CD4-positive, alpha-beta T cell treated with Interleukin-4 for 4 hours (primary cell): Measurements from ENCODE around the gene NIPAL1.
A peak's percentile ranks its signal among the peaks of the same experiment; 100 is the strongest.
"Not testable (repeated sequence)": the region's sequence is repeated elsewhere in the genome, so short reads cannot be mapped to it uniquely, and the experiment has no call there.

Source experiments
- DNase-seq: peaks from one replicate; pipeline ENCODE4 v3.0.0-alpha.2; 2020

The NIPAL1 gene

GRCh38 chr4:48016141-48017107 lies at the start of gene NIPAL1, which contains the start of gene CNGA1:
Gene NIPAL1 (plus strand): TSS chr4:48016772. CDS start chr4:48016840, 68 bp downstream.
Gene CNGA1 (minus strand): TSS chr4:48016681. CDS start chr4:47952689, 63,992 bp downstream.
- DNase-seq, result peak; percentile 27

GRCh38 chr4:47968847-47969246 lies 47.7 kb upstream of the NIPAL1 start:
- DNase-seq, result no peak

- DNase-seq, result no peak
These were observed 44.4 kb upstream of the NIPAL1 start for GRCh38 chr4:47972181-47972580.

- DNase-seq, result no peak
These were observed 43.9 kb upstream of the NIPAL1 start for GRCh38 chr4:47972721-47973120.

- DNase-seq, result no peak
These were observed 42.0 kb upstream of the NIPAL1 start for GRCh38 chr4:47974566-47974965.

- no peak for DNase-seq
These were observed 26.4 kb upstream of the NIPAL1 start for GRCh38 chr4:47990145-47990544.

GRCh38 chr4:47992475-47992874 lies 24.1 kb upstream of the NIPAL1 start:
- not testable (repeated sequence) for DNase-seq

- DNase-seq, result no peak
These were observed 20.6 kb upstream of the NIPAL1 start for GRCh38 chr4:47996021-47996420.

- DNase-seq, result no peak
These were observed 14.3 kb upstream of the NIPAL1 start for GRCh38 chr4:48002267-48002666.

GRCh38 chr4:48003568-48003967 lies 13.0 kb upstream of the NIPAL1 start:
- peak; percentile 24 for DNase-seq

- DNase-seq, result no peak
These were observed 10.8 kb upstream of the NIPAL1 start for GRCh38 chr4:48005781-48006180.

- no peak for DNase-seq
These were observed 8.5 kb upstream of the NIPAL1 start for GRCh38 chr4:48008021-48008596.

GRCh38 chr4:48010906-48011305 lies 5.7 kb upstream of the NIPAL1 start:
- not testable (repeated sequence) for DNase-seq

- DNase-seq, result no peak
These were observed 4.8 kb upstream of the NIPAL1 start for GRCh38 chr4:48011722-48012121.

GRCh38 chr4:48012824-48013223 lies 3.7 kb upstream of the NIPAL1 start:
- DNase-seq, result no peak

GRCh38 chr4:48015216-48015615 lies 1.4 kb upstream of the NIPAL1 start:
- no peak for DNase-seq

- DNase-seq, result no peak
These were observed 894 bp upstream of the NIPAL1 start for GRCh38 chr4:48015678-48016077.

- DNase-seq, result no peak
These were observed 568 bp downstream of the NIPAL1 start for GRCh38 chr4:48017108-48017571.

GRCh38 chr4:48018112-48018511 lies 1.5 kb downstream of the NIPAL1 start:
- DNase-seq, result no peak

- no peak for DNase-seq
These were observed 4.5 kb downstream of the NIPAL1 start for GRCh38 chr4:48021100-48021499.

- no peak for DNase-seq
These were observed 5.7 kb downstream of the NIPAL1 start for GRCh38 chr4:48022192-48022799.

- no peak for DNase-seq
These were observed 8.0 kb downstream of the NIPAL1 start for GRCh38 chr4:48024522-48024921.

GRCh38 chr4:48025005-48025404 lies 8.4 kb downstream of the NIPAL1 start:
- no peak for DNase-seq

GRCh38 chr4:48027653-48028052 lies 11.1 kb downstream of the NIPAL1 start:
- no peak for DNase-seq
